ENCODE results near the gene CISTR.

The CISTR gene

GRCh38 chr12:53758081-53758729 lies 6.4 kb upstream of the CISTR start:
- H3K4me3 ChIP-seq (ENCODE audit: low read depth, low read length) = no peak overlapping the region
- DNase-seq (ENCODE audit: low read depth) = no peak
- TF ChIP-seq CTCF (IDR thresholded peaks at IDR 0.05; ENCODE audit: insufficient read depth, low read depth, low read length, missing control alignments) = no peak

GRCh38 chr12:53757101-53757770 lies 5.5 kb upstream of the CISTR start:
- TF ChIP-seq CTCF (IDR thresholded peaks at IDR 0.05; ENCODE audit: insufficient read depth, low read depth, low read length, missing control alignments) = peak; percentile 97
- DNase-seq (ENCODE audit: low read depth) = peak; percentile 91
- peak overlapping the region; percentile 66 for H3K4me3 ChIP-seq (ENCODE audit: low read depth, low read length)

- H3K4me3 ChIP-seq (ENCODE audit: low read depth, low read length) = peak overlapping the region; percentile 66
- no peak for DNase-seq (ENCODE audit: low read depth)
- no peak for TF ChIP-seq CTCF (IDR thresholded peaks at IDR 0.05; ENCODE audit: insufficient read depth, low read depth, low read length, missing control alignments)
These were observed 4.7 kb upstream of the CISTR start for GRCh38 chr12:53756300-53757100.

- TF ChIP-seq CTCF (IDR thresholded peaks at IDR 0.05; ENCODE audit: insufficient read depth, low read depth, low read length, missing control alignments) = no peak
- peak overlapping the region; percentile 9; the same call in 1 of the 2 replicates for H3K4me3 ChIP-seq (ENCODE audit: low read depth, low read length)
- no peak for DNase-seq (ENCODE audit: low read depth)
These were observed 4.1 kb upstream of the CISTR start for GRCh38 chr12:53755893-53756292.

GRCh38 chr12:53755451-53755891 lies 3.7 kb upstream of the CISTR start:
- DNase-seq (ENCODE audit: low read depth) = no peak
- peak; percentile 13 for TF ChIP-seq CTCF (IDR thresholded peaks at IDR 0.05; ENCODE audit: insufficient read depth, low read depth, low read length, missing control alignments)
- H3K4me3 ChIP-seq (ENCODE audit: low read depth, low read length) = no peak overlapping the region

GRCh38 chr12:53754633-53755264 lies 3.0 kb upstream of the CISTR start:
- H3K4me3 ChIP-seq (ENCODE audit: low read depth, low read length) = no peak overlapping the region; the same call in 1 of the 2 replicates
- no peak for TF ChIP-seq CTCF (IDR thresholded peaks at IDR 0.05; ENCODE audit: insufficient read depth, low read depth, low read length, missing control alignments)
- no peak for DNase-seq (ENCODE audit: low read depth)

Data from GM12865 (cell line).